ENCODE measurements around the gene HEATR5A.
A peak's percentile ranks its signal among the peaks of the same experiment; 100 is the strongest.
"Not testable (repeated sequence)": the region's sequence is repeated elsewhere in the genome, so short reads cannot be mapped to it uniquely, and the experiment has no call there.

Gene HEATR5A

DNA sequence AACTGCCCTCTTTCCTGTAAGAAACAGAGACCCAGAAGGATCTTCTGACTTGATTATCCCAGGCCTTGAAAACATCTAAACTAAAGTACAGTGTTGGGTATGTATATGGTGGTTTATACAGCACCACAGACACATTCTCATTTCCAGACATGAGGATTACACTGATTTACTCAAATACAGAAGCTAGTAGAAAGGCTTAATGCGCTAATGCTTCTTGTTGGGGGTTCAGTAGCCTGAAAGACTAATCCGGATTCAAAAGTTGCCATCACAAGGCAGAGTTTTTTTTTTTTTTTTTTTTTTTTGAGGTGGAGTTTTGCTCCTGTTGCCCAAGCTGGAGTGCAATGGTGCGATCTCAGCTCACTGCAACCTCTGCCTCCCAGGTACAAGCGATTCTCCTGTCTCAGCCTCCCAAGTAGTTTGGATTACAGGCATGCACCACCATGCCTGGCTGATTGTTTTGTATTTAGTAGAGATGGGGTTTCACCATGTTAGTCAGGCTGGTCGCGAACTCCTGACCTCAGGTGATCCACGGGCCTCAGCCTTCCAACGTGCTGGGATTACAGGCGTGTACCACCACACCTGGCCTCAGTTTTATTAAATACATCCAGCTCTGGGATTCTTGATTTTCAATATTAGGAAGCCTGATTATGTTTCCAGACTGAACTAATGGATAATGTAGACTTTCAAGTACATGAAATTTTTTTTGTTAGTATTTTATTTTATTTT is 166.4 kb downstream of the HEATR5A start:
- peaks cover 41% of the 10 kb centered on the region for H3K4me1 ChIP-seq (ENCODE audit: control insufficient read depth, insufficient read depth, low read length)
- no peak overlapping the region for H3K9ac ChIP-seq (ENCODE audit: low read length)
- no peak overlapping the region for H3K4me3 ChIP-seq (ENCODE audit: low read length)
- no peaks in the 10 kb centered on the region for H3K27me3 ChIP-seq (ENCODE audit: control insufficient read depth, insufficient read depth, low read length)
- H3K9me3 ChIP-seq (ENCODE audit: control insufficient read depth, low read length) = no peaks in the 10 kb centered on the region
- H3K36me3 ChIP-seq (ENCODE audit: control insufficient read depth, insufficient read depth, low read length) = no peaks in the 10 kb centered on the region

DNA sequence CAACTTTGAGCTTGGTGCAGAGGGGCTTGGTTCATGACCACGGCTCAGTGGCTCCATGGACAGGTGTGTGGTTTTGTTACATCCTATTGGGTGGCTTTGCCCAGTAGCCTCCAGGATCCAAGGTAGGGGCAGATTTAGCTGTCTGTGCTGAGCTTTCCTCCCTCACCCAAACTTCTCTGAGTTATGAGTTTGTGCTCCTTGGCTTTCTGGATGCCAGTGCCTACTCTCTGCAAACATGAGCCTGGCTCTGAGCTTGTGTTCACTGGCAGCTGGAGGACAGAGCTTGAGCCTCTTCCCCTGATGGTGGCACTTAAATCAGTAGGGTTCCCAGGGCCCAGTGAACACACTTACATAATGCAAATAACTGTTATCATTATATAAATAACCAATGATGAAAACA is 167.5 kb downstream of the HEATR5A start:
- Histone ChIP-seq H3K36me3 (ENCODE audit: control insufficient read depth, insufficient read depth, low read length) (no peaks in the 10 kb centered on the region), H3K9me3 (ENCODE audit: control insufficient read depth, low read length) (no peaks in the 10 kb centered on the region), H3K4me3 (ENCODE audit: low read length) (no peak overlapping the region), H3K27me3 (ENCODE audit: control insufficient read depth, insufficient read depth, low read length) (no peaks in the 10 kb centered on the region), H3K4me1 (ENCODE audit: control insufficient read depth, insufficient read depth, low read length) (peaks cover 32% of the 10 kb centered on the region), H3K9ac (ENCODE audit: low read length) (no peak overlapping the region)

GRCh38 chr14:31251028-31251958 is 169.1 kb downstream of the HEATR5A start:
- Histone ChIP-seq H3K4me3 (ENCODE audit: low read length) (no peak overlapping the region), H3K36me3 (ENCODE audit: control insufficient read depth, insufficient read depth, low read length) (no peaks in the 10 kb centered on the region), H3K4me1 (ENCODE audit: control insufficient read depth, insufficient read depth, low read length) (peaks cover 20% of the 10 kb centered on the region), H3K9ac (ENCODE audit: low read length) (peak overlapping the region; percentile 47), H3K9me3 (ENCODE audit: control insufficient read depth, low read length) (no peaks in the 10 kb centered on the region), H3K27me3 (ENCODE audit: control insufficient read depth, insufficient read depth, low read length) (no peaks in the 10 kb centered on the region)

DNA sequence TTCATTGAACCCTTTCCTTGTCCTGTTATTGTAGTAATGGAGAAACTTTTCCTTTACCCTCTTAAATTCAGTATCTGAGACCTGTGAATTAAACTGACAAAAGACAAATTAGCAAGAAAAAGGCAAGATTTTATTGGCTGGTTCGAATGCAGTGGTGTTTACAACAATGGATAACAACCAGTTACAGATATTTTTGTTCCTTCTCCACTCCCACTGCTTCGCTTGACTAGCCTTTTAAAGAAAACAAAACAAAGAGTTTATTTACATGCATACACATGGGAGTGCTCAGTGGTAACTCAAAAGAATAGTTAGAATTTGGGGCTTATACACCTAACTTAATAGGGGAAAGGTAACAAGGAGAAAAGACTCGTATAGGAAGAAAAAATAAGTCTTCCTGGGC is 175.7 kb downstream of the HEATR5A start:
- Histone ChIP-seq H3K9me3 (ENCODE audit: control insufficient read depth, low read length) (no peaks in the 10 kb centered on the region), H3K4me3 (ENCODE audit: low read length) (peak overlapping the region; percentile 19), H3K27me3 (ENCODE audit: control insufficient read depth, insufficient read depth, low read length) (no peaks in the 10 kb centered on the region), H3K4me1 (ENCODE audit: control insufficient read depth, insufficient read depth, low read length) (peaks cover 44% of the 10 kb centered on the region), H3K36me3 (ENCODE audit: control insufficient read depth, insufficient read depth, low read length) (no peaks in the 10 kb centered on the region), H3K9ac (ENCODE audit: low read length) (peak overlapping the region; percentile 79)

GRCh38 chr14:31243860-31244259 is 176.5 kb downstream of the HEATR5A start:
- peak overlapping the region; percentile 79 for H3K9ac ChIP-seq (ENCODE audit: low read length)
- H3K4me3 ChIP-seq (ENCODE audit: low read length) = no peak overlapping the region
- H3K27me3 ChIP-seq (ENCODE audit: control insufficient read depth, insufficient read depth, low read length) = no peaks in the 10 kb centered on the region
- no peaks in the 10 kb centered on the region for H3K36me3 ChIP-seq (ENCODE audit: control insufficient read depth, insufficient read depth, low read length)
- peaks cover 44% of the 10 kb centered on the region for H3K4me1 ChIP-seq (ENCODE audit: control insufficient read depth, insufficient read depth, low read length)
- no peaks in the 10 kb centered on the region for H3K9me3 ChIP-seq (ENCODE audit: control insufficient read depth, low read length)

DNA sequence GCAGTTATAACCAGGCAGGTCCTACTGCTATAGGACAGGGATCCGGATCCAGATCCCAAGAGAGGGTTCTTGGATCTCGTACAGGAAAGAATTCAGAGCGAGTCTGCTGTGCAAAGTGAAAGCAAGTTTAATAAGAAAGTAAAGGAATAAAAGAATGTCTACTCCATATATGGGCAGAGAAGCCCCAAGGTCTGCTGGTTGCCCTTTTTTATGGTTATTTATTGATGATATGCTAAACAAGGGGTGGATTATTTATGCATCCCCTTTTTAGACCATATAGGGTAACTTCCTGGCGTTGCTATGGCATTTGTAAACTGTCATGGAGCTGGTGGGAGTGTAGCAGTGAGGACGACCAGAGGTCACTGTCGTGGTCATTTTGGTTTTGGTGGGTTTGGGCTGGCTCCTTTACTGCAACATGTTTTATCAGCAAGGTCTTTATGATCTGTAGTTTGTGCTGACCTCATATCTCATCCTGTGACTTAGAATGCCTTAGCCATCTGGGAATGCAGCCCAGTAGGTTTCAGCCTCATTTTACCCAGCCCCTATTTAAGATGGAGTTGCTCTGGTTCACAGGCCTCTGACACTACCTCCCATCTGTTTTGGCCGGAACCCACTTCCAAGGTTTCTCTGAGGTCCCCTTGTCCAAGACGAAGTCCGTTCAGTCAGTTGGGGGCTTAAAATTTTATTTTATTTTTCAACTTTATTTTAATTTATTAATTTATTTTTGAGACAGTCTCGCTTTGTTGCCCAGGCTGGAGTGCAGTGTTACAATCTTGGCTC is 178.0 kb downstream of the HEATR5A start:
- not testable (repeated sequence) for H3K27me3 ChIP-seq (ENCODE audit: control insufficient read depth, insufficient read depth, low read length); H3K9me3 ChIP-seq (ENCODE audit: control insufficient read depth, low read length); H3K9ac ChIP-seq (ENCODE audit: low read length); H3K36me3 ChIP-seq (ENCODE audit: control insufficient read depth, insufficient read depth, low read length); H3K4me3 ChIP-seq (ENCODE audit: low read length)
- peaks cover 44% of the 10 kb centered on the region for H3K4me1 ChIP-seq (ENCODE audit: control insufficient read depth, insufficient read depth, low read length)

Data from mucosa of stomach (tissue), 1 donor.